Bronchial epithelial cell (primary cell): ENCODE measurements around the gene PHACTR3. TPM values are rescaled to one million over a fixed set of nuclear protein-coding genes. Genes with fewer than 3 reads are reported as not detected.

Experiments
- DNase-seq: peaks from one replicate; pipeline ENCODE4 v3.0.0-alpha.2; 2010; ENCODE audit warnings: low read depth
- FAIRE-seq: peaks from 2 replicates; lab custom pipeline; 2011; peaks lifted over from hg19 to GRCh38; lab: Jason Lieb, UNC
- H3K27me3 ChIP-seq: 2 replicates; pipeline ENCODE4 v1.5.1; 2011; ENCODE audit warnings: low read length; ENCODE audit not compliant: control insufficient read depth, insufficient read depth
- H3K36me3 ChIP-seq: 2 replicates; pipeline ENCODE4 v1.5.1; 2011; ENCODE audit warnings: low read length; ENCODE audit not compliant: control insufficient read depth, insufficient read depth
- H3K4me3 ChIP-seq: 2 replicates; pipeline ENCODE4 v1.5.1; 2011; ENCODE audit warnings: mild to moderate bottlenecking, low read depth, low read length, control low read depth
- CTCF ChIP-seq: IDR thresholded peaks from 2 replicates; pipeline ENCODE4 v1.5.1; 2011; ENCODE audit warnings: mild to moderate bottlenecking, moderate library complexity, low read length, control low read depth, inconsistent platforms; ENCODE audit not compliant: insufficient read depth, severe bottlenecking
- total RNA-seq: library from RNA; depleted of rRNA; stranded (reverse); fragments of >200 nt; gene quantifications from 2 replicates; pipeline ENCODE4 v1.2.1, GENCODE V29; 2014

The PHACTR3 gene
- total RNA-seq, 1 donor from 2014 or later: 15.0 TPM

- H3K4me3 ChIP-seq: no peak overlapping the region
- FAIRE-seq: no peak
- H3K27me3 ChIP-seq: no peaks in the 10 kb centered on the region
- H3K36me3 ChIP-seq: no peaks in the 10 kb centered on the region
- DNase-seq: peak; percentile 35
- no peak for TF ChIP-seq CTCF
Measured at GRCh38 chr20:59830665-59831023, 226.3 kb downstream of the PHACTR3 start.

- DNase-seq: peak; percentile 64
- FAIRE-seq: peak; percentile 96
- no peaks in the 10 kb centered on the region for H3K36me3 ChIP-seq
- H3K27me3 ChIP-seq: no peaks in the 10 kb centered on the region
- TF ChIP-seq CTCF: no peak
- no peak overlapping the region for H3K4me3 ChIP-seq
Measured at GRCh38 chr20:59831024-59831915, 226.9 kb downstream of the PHACTR3 start.

- H3K4me3 ChIP-seq: no peak overlapping the region
- no peak for TF ChIP-seq CTCF
- DNase-seq: no peak
- H3K36me3 ChIP-seq: no peaks in the 10 kb centered on the region
- FAIRE-seq: no peak
- H3K27me3 ChIP-seq: no peaks in the 10 kb centered on the region
Measured at GRCh38 chr20:59831916-59832270, 227.6 kb downstream of the PHACTR3 start.

GRCh38 chr20:59832406-59833363, 228.3 kb downstream of the PHACTR3 start:
- Histone ChIP-seq H3K27me3 (no peaks in the 10 kb centered on the region), H3K36me3 (no peaks in the 10 kb centered on the region), H3K4me3 (no peak overlapping the region)
- no peak for DNase-seq
- FAIRE-seq: peak; percentile 13
- TF ChIP-seq CTCF: no peak

GRCh38 chr20:59835057-59835447, 230.7 kb downstream of the PHACTR3 start:
- no peak for DNase-seq
- Histone ChIP-seq H3K27me3 (no peaks in the 10 kb centered on the region), H3K4me3 (no peak overlapping the region), H3K36me3 (peaks cover 1% of the 10 kb centered on the region)
- no peak for FAIRE-seq
- TF ChIP-seq CTCF: no peak
